Prostate gland (tissue), 2 donors: Measurements from ENCODE around the gene AK9. TPM values are rescaled to one million over a fixed set of nuclear protein-coding genes. Genes with fewer than 3 reads are reported as not detected.
"Not testable (repeated sequence)": the region's sequence is repeated elsewhere in the genome, so short reads cannot be mapped to it uniquely, and the experiment has no call there.

Experiments
- DNase-seq: peaks from one replicate; pipeline ENCODE4 v3.0.0-alpha.2; 2019; ENCODE audit warnings: low spot score
- H3K27ac ChIP-seq, 2 donors: fragments of 200-600 bp; sonication (generic); 2 replicates each; pipeline ENCODE4 v1.5.1; 2017 to 2019
- H3K27me3 ChIP-seq: fragments of 200-600 bp; sonication (generic); replicated peaks from 2 replicates; pipeline ENCODE4 v1.5.1; 2019; ENCODE audit not compliant: insufficient read depth
- H3K36me3 ChIP-seq, 2 donors: fragments of 200-600 bp; sonication (generic); 1 replicate in 1 of 2; 2 replicates in 1 of 2; pipeline versions ENCODE4 v1.5.1 to v1.8.1; 2017 to 2019
- H3K4me1 ChIP-seq: fragments of 200-600 bp; sonication (generic); replicated peaks from 2 replicates; pipeline ENCODE4 v1.5.1; 2019
- H3K4me3 ChIP-seq, 2 donors: fragments of 200-600 bp; sonication (generic); 2 replicates each; pipeline ENCODE4 v1.5.1; 2017 to 2019
- H3K9me3 ChIP-seq: fragments of 200-600 bp; sonication (generic); 2 replicates; pipeline ENCODE4 v1.5.1; 2017
- POLR2A ChIP-seq: fragments of 450-650 bp; IDR thresholded peaks from one replicate; pipeline ENCODE4 v1.6.1; 2016; ENCODE audit warnings: antibody characterized with exemption, mild to moderate bottlenecking
- POLR2AphosphoS5 ChIP-seq: sonication (generic); formaldehyde crosslinking; IDR thresholded peaks from one replicate; pipeline ENCODE4 v1.6.1; 2017; ENCODE audit warnings: antibody characterized with exemption
- WGBS: methylation state at CpG from one replicate; pipeline ENCODE4 v1.1.5; 2018; 5-methylcytosine and 5-hydroxymethylcytosine counted together
- intact Hi-C: fragments of 100-400 bp; cut with DNase I; formaldehyde crosslinking; loops from one replicate; pipeline ENCODE4 v1.14.2; 2022
- total RNA-seq, 2 donors: library from RNA; depleted of rRNA; stranded (reverse); fragments of >200 nt; gene quantifications; one replicate each; pipeline ENCODE4 v1.1.0, GENCODE V29; 2016
- TF ChIP-seq, protein P1 (sequence below), 4 experiments: fragments of 200-600 bp in 2 of 4; fragments of 450-650 bp in 2 of 4; sonication (generic) in 2 of 4; IDR thresholded peaks; 1 replicate in 3 of 4; 2 replicates in 1 of 4; pipeline ENCODE4 v1.5.1; 2016 to 2019; ENCODE audit warnings: antibody characterized with exemption in 4 of 4, mild to moderate bottlenecking in 2 of 4, moderate library complexity in 2 of 4

AK9 gene
- total RNA-seq, 2 donors from 2014 or later: 4.5 to 22.0 TPM

DNA sequence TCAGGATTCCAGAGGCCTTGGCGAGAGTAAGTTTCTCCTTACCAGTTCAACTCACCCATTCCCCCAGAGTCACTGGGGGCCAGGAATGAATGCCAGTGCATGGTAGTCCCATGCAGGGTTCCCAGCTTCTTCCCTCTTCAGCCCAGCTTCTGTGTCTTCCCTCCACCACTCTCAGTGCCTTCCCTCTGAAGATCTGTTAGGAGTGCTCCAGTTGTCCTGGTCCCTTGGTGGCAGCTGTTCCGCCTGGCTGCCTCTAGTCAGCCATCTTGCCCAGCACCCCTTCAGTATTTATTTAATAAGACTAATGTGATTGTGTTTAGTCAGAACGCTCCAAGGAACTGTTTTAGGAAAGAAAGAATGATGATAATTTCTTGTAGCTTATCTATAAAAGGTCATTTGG lies 23.2 kb upstream of the AK9 start:
- Histone ChIP-seq H3K27ac (no peak overlapping the region), H3K36me3 (no peaks in the 10 kb centered on the region), H3K4me1 (no peaks in the 10 kb centered on the region), H3K27me3 (no peaks in the 10 kb centered on the region), H3K9me3 (no peaks in the 10 kb centered on the region), H3K4me3 (no peak overlapping the region)
- 87% methylated on average over 3 of the region's 3 CpGs for WGBS
- intact Hi-C loops: no loop called here
- TF ChIP-seq POLR2AphosphoS5: no peak
- TF ChIP-seq, protein P1, sequence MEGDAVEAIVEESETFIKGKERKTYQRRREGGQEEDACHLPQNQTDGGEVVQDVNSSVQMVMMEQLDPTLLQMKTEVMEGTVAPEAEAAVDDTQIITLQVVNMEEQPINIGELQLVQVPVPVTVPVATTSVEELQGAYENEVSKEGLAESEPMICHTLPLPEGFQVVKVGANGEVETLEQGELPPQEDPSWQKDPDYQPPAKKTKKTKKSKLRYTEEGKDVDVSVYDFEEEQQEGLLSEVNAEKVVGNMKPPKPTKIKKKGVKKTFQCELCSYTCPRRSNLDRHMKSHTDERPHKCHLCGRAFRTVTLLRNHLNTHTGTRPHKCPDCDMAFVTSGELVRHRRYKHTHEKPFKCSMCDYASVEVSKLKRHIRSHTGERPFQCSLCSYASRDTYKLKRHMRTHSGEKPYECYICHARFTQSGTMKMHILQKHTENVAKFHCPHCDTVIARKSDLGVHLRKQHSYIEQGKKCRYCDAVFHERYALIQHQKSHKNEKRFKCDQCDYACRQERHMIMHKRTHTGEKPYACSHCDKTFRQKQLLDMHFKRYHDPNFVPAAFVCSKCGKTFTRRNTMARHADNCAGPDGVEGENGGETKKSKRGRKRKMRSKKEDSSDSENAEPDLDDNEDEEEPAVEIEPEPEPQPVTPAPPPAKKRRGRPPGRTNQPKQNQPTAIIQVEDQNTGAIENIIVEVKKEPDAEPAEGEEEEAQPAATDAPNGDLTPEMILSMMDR (IDR thresholded peaks at IDR 0.05): no peak
- no peak for TF ChIP-seq POLR2A
- DNase-seq: no peak

DNA sequence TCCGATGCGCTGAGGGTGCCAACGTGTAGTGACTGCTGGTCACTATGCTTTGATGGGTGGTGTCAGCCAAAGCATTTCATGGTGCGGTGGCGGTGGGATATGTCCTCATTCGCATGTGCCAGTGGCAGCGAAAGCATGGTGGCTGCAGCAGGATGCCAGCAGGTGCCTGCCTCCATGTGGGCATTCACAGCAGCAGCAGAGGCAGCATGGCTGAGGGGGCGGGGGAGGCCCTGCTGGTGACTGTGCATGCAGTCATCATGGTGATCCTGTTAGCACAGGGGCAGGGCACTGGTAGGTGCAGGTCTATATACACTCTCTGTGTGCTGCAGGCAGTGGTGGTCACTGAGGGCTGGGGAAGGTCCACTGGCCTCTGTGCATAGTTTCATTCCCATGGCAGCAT lies 22.1 kb upstream of the AK9 start:
- no peak overlapping the region for H3K27ac ChIP-seq
- intact Hi-C loops: no loop called here
- no peaks in the 10 kb centered on the region for H3K36me3 ChIP-seq
- H3K4me1 ChIP-seq: no peaks in the 10 kb centered on the region
- H3K27me3 ChIP-seq: no peaks in the 10 kb centered on the region
- DNase-seq: no peak
- H3K4me3 ChIP-seq: no peak overlapping the region
- 95% methylated on average over 5 of the region's 8 CpGs for WGBS
- TF ChIP-seq POLR2A (no peak), POLR2AphosphoS5 (no peak)
- no peaks in the 10 kb centered on the region for H3K9me3 ChIP-seq

DNA sequence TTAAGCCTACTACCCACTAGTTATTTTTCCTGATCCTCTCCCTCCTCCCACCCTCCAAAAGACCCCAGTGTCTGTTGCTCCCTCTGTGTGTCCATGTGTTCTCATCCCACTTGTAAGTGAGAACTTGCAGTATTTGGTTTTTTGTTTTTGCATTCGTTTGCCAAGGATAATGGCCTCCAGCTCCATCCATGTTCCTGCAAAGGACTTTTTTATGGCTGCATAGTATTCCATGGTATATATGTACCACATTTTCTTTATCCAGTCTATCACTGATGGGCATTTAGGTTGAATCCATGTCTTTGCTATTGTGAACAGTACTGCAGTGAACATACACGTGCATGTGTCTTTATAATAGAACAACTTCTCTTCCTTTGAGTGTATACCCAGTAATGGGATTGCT lies 17.1 kb upstream of the AK9 start:
- not testable (repeated sequence) for H3K36me3 ChIP-seq, H3K4me3 ChIP-seq, H3K4me1 ChIP-seq, H3K9me3 ChIP-seq, DNase-seq, H3K27me3 ChIP-seq, H3K27ac ChIP-seq
- intact Hi-C loops: loop anchor here (10.0 kb wide), 1 partner anchor 687 kb away; no protein-coding TSS in a partner anchor
- WGBS: 98% methylated on average over 2 of the region's 2 CpGs

DNA sequence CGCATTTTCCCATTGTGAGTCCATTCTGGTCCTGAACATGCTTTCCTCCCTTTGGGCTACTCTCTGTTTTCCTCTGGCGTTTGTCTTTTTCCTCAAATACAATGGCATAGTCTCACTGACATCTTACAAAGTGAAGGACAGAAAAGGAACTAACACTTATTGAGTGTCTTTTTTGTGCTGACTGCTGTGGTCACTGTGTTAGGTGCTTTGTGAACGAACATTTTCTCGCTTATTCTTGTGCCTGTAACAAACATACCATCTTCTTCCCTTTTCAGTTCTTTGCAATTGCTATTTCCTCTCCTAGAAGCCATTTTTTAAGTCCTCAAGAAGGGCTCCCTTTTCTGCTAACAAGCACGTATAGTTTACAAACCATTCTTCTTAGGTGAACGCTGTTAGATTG lies 15.5 kb upstream of the AK9 start:
- Histone ChIP-seq H3K36me3 (no peaks in the 10 kb centered on the region), H3K4me1 (no peaks in the 10 kb centered on the region), H3K9me3 (no peaks in the 10 kb centered on the region), H3K27me3 (no peaks in the 10 kb centered on the region), H3K4me3 (no peak overlapping the region), H3K27ac (no peak overlapping the region)
- TF ChIP-seq POLR2A: no peak
- TF ChIP-seq POLR2AphosphoS5: no peak
- no peak for DNase-seq
- 69% methylated on average over 6 of the region's 6 CpGs for WGBS
- intact Hi-C loops: loop anchor here (10.0 kb wide), 1 partner anchor 688 kb away; no protein-coding TSS in a partner anchor

DNA sequence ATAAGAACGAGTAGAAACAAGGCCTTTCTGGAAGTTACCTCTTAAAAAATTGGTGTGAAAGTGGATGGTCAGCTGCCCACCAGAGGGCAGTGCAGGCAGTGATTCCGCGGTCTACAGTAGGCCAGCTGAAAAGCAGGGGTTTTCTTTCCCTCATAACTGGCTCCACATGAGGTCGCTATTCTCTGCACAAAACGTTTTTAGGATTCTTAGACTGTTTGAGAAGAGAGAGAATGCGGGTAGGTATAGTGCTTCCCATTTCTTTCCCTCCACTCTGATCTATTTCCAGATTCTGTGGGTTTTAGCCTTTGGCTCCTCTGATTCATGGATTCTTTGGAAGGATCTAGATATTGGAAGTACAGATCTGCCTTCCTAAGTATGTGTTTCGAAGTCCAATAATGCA lies 14.3 kb upstream of the AK9 start:
- TF ChIP-seq, protein P1 (IDR thresholded peaks at IDR 0.05): peak; percentile 91 to 98 (median 97)
- no peak for TF ChIP-seq POLR2A
- TF ChIP-seq POLR2AphosphoS5: peak; percentile 47
- Histone ChIP-seq H3K27me3 (no peaks in the 10 kb centered on the region), H3K27ac (no peak overlapping the region), H3K4me1 (no peaks in the 10 kb centered on the region), H3K9me3 (no peaks in the 10 kb centered on the region), H3K36me3 (no peaks in the 10 kb centered on the region), H3K4me3 (no peak overlapping the region)
- 19% methylated on average over 7 of the region's 7 CpGs for WGBS
- intact Hi-C loops: loop anchor here (1.0 to 10.0 kb wide), 2 partner anchors 334 to 690 kb away; no protein-coding TSS in a partner anchor
- DNase-seq: peak; percentile 72

DNA sequence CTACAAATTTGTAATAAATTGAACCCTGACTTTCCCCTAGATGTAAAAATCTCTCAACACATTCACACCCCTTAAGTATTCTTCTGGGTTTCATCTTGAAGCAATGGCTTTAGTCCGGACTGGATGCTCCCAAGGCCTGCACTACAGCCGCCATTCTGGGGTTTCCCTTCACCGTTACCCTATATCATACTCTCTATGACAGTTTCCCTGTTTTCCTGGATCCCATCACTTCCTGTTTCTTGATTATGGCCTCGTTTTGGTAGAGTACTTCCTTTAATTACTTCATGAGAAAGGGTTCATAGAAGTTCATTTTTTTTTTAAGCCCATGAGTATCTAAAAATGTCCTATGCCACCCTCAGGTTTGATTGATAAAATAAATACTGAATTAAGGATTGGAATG lies 11.8 kb upstream of the AK9 start:
- no peaks in the 10 kb centered on the region for H3K4me1 ChIP-seq
- no peaks in the 10 kb centered on the region for H3K9me3 ChIP-seq
- H3K4me3 ChIP-seq: no peak overlapping the region
- H3K27me3 ChIP-seq: no peaks in the 10 kb centered on the region
- no peak for DNase-seq
- WGBS: 78% methylated on average over 4 of the region's 4 CpGs
- intact Hi-C loops: loop anchor here (10.0 kb wide), 1 partner anchor 692 kb away; no protein-coding TSS in a partner anchor
- H3K36me3 ChIP-seq: no peaks in the 10 kb centered on the region
- no peak for TF ChIP-seq POLR2AphosphoS5
- H3K27ac ChIP-seq: no peak overlapping the region

DNA sequence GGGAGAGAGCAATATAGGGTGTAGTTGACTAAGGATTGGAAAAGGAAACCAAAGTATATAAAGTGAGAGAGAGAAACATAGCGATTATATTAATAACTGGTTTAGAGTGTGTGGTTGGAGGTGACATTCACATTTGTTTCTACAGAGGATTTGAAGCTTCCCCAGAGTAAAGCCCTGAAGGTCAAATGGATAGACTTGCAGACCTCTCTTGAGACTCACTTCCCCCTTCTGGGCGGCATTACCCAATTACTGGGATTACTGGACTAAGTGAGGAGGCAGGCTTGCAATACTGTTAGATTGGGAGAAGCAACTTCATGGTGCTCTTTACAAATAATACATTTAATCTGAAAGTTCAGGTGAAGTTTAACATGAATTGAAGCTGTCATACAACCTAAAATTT lies 10.8 kb upstream of the AK9 start:
- no peak for DNase-seq
- intact Hi-C loops: loop anchor here (10.0 kb wide), 1 partner anchor 693 kb away; no protein-coding TSS in a partner anchor
- Histone ChIP-seq H3K4me1 (no peaks in the 10 kb centered on the region), H3K36me3 (no peaks in the 10 kb centered on the region), H3K9me3 (no peaks in the 10 kb centered on the region), H3K4me3 (no peak overlapping the region), H3K27me3 (no peaks in the 10 kb centered on the region), H3K27ac (no peak overlapping the region)
- TF ChIP-seq POLR2AphosphoS5: no peak
- TF ChIP-seq, protein P1 (IDR thresholded peaks at IDR 0.05): no peak
- TF ChIP-seq POLR2A: no peak
- WGBS: 83% methylated on average over 2 of the region's 2 CpGs
